GM18907 (cell line): ENCODE data around the gene RNF40.
"Not testable (repeated sequence)": the region's sequence is repeated elsewhere in the genome, so short reads cannot be mapped to it uniquely, and the experiment has no call there.

Source experiments
- ATAC-seq: cut with Tn5 transposase; IDR thresholded peaks from one replicate; pipeline ENCODE4 v1.9.1; 2021; ENCODE audit warnings: mild to moderate bottlenecking, moderate library complexity; ENCODE audit not compliant: unreplicated experiment

The RNF40 gene

DNA sequence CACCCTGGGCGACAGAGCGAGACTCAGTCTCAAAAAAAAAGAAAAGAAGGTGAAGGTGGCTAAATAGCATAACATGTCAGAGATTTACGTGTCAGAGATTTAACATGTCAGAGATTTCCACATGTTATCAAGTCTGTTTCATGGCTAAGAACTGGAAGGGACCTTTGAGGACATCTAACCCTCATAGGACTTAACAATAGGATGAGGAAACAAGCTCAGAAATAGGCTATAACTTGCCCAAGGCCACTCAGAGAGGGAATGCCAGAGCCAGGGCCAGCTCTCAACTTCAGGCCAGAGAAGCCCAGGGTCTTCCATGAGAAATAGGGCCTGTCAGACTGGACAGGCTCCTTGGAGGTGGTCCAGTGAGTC lies 51.7 kb downstream of the RNF40 start:
- ATAC-seq: no peak

DNA sequence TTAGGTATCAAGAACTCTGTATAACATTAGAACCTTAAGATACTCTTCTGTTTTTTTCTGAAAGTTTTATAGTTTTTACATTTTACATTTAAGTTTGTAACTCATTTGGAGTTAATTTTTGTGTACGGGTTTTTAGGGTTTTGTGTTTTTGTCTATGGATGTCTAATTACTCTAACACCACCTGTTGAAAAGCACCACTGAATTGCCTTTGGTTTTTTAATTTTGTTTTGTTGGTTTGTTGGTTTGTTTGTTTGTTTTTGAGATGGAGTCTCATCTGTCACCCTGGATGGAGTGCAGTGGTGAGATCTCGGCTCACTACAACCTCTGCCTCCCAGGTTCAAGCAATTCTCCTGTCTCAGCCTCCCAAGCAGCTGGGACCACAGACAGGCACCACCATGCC lies 54.6 kb downstream of the RNF40 start:
- no peak for ATAC-seq

DNA sequence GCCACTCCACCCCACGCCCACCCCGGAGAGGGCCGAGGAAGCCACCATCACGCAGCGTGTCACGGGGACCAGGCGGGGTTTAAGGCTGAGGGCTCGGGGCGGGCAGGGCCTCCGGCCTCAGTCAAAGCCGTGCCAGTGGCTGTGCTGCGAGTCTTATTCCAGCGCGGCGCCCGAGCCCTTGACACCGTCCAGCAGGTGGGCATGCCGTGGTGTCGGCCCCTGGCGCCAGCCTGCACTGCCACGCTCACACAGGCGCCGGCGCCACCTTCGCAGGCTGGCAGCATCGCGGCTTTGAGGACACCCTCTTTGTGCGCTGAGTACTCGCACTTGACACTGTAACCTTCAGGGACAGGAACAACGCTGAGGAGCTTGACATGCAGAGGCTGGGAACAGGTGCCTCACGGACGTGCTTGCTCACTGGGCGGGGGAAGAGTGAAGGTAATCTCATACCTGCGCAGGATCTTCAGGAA lies 58.9 kb downstream of the RNF40 start:
- ATAC-seq: no peak

DNA sequence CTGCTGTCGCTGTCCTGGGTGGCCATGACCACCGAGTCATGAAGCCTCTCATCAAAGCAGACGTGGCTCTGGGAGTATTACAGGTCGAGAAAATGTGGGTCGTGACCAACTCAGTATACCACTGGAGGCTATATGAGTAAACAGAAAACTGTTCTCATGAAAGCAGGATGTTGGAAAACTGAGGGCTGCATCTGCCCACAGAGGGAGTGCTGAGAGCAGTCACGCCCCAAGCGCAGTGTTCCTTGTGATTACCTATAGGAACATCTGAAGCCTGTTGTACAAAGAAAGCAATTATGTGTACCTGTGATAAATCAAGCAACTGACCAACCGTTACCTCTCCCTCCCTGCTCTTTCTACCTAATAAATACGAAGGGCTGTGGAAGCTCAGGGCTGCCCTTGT lies 59.3 kb downstream of the RNF40 start:
- not testable (repeated sequence) for ATAC-seq

DNA sequence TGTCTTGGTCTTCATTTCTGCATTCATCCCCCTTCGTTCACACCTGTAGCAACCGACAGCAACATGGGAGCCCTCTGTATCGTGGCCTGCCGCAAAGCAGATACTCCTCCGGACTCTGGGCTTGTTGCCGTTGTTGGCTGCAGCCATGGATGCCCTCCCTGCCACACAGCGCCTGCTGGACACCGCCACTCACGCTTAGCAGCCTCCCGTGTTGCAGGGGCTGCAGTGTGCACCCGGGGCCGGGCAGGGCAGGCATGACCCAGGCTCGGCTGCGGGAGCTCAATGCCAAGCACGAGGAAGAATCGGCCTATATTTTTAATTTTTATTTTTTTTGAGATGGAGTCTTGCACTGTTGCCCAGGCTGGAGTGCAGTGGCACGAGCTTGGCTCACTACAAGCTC lies 59.8 kb downstream of the RNF40 start:
- no peak for ATAC-seq
